Fibroblast of upper back skin (primary cell): Measurements from ENCODE around the gene SDS.

Experiments
- DNase-seq: peaks from one replicate; pipeline ENCODE4 v3.0.0-alpha.2; 2013

SDS gene

DNA sequence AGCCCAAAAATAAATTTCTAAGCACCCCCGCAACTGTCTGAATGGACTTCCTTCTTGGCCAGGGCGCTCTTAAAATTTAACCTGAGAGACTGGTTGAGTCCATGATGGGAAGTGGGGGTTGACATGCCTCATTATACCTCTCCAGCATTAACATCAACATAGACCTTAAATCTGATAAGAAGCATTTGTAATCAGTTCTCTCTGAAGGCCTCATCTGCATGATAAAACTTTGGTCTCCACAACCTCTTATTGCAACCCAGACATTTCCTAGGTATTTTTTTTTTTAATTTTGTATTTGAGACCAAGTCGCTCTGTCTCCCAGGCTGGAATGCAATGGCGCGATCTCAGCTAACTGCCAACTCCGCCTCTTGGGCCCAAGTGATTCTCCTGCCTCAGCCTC, 58.4 kb downstream of the SDS start:
- DNase-seq = no peak
